NCI-H2196 (cell line): ENCODE measurements around the gene PDE4A.
"Not testable (repeated sequence)": the region's sequence is repeated elsewhere in the genome, so short reads cannot be mapped to it uniquely, and the experiment has no call there.

Experiments
- DNase-seq: peaks from one replicate; lab custom pipeline; 2025; ENCODE audit not compliant: unreplicated experiment; lab: John Stamatoyannopoulos, UW

The PDE4A gene

GRCh38 chr19:10420444-10421239 lies at the start of gene PDE4A:
TSS of gene PDE4A (plus strand) at chr19:10420538. CDS start at chr19:10420765, 227 bp downstream.
- peak; percentile 62 for DNase-seq

GRCh38 chr19:10372690-10373089 lies 47.6 kb upstream of the PDE4A start:
- DNase-seq, result no peak

- no peak for DNase-seq
Observed at GRCh38 chr19:10374931-10375330, 45.4 kb upstream of the PDE4A start.

GRCh38 chr19:10377140-10377640 lies 43.1 kb upstream of the PDE4A start:
- DNase-seq, result not testable (repeated sequence)

GRCh38 chr19:10378124-10378523 lies 42.2 kb upstream of the PDE4A start:
- no peak for DNase-seq

- no peak for DNase-seq
Observed at GRCh38 chr19:10379880-10380312, 40.4 kb upstream of the PDE4A start.

GRCh38 chr19:10380313-10381102 lies 39.8 kb upstream of the PDE4A start, which contains the start of gene TYK2:
TSS of gene TYK2 (minus strand) at chr19:10380572. CDS start at chr19:10378406, 2,166 bp downstream.
- DNase-seq, result peak; percentile 97

GRCh38 chr19:10383223-10383499 lies 37.2 kb upstream of the PDE4A start:
- DNase-seq, result not testable (repeated sequence)

GRCh38 chr19:10384580-10384979 lies 35.8 kb upstream of the PDE4A start:
- no peak for DNase-seq

- DNase-seq, result peak; percentile 82
Observed at GRCh38 chr19:10388957-10389356, 31.4 kb upstream of the PDE4A start.

- no peak for DNase-seq
Observed at GRCh38 chr19:10389863-10390262, 30.5 kb upstream of the PDE4A start.

GRCh38 chr19:10390652-10391286 lies 29.6 kb upstream of the PDE4A start:
- DNase-seq, result peak; percentile 75

GRCh38 chr19:10392120-10392519 lies 28.2 kb upstream of the PDE4A start:
- DNase-seq, result no peak

- DNase-seq, result no peak
Observed at GRCh38 chr19:10393137-10393536, 27.2 kb upstream of the PDE4A start.

- no peak for DNase-seq
Observed at GRCh38 chr19:10395003-10395402, 25.3 kb upstream of the PDE4A start.

GRCh38 chr19:10395436-10395835 lies 24.9 kb upstream of the PDE4A start:
- DNase-seq, result no peak

- DNase-seq, result no peak
Observed at GRCh38 chr19:10395917-10396316, 24.4 kb upstream of the PDE4A start.

- no peak for DNase-seq
Observed at GRCh38 chr19:10398819-10399218, 21.5 kb upstream of the PDE4A start.

- not testable (repeated sequence) for DNase-seq
Observed at GRCh38 chr19:10399340-10399739, 21.0 kb upstream of the PDE4A start.

- DNase-seq, result no peak
Observed at GRCh38 chr19:10399878-10400277, 20.5 kb upstream of the PDE4A start.

- no peak for DNase-seq
Observed at GRCh38 chr19:10402441-10403038, 17.8 kb upstream of the PDE4A start.
